Natural killer cell (primary cell): ENCODE results near the gene IRF9. TPM values are rescaled to one million over a fixed set of nuclear protein-coding genes. Genes with fewer than 3 reads are reported as not detected.

Source experiments
- ATAC-seq, 3 donors: fragments of 150-1000 bp in 2 of 3; fragments of 200-7000 bp in 1 of 3; cut with Tn5 transposase; 1 replicate in 1 of 3; 2 replicates in 2 of 3; pipeline ENCODE4 v1.10.0; 2021; ENCODE audit warnings: mild to moderate bottlenecking in 2 of 3, moderate library complexity in 2 of 3
- DNase-seq, 2 donors: peaks; one replicate each; pipeline versions ENCODE4 v3.0.0 to v3.0.0-alpha.2; 2013 to 2021; ENCODE audit warnings: mixed read lengths in 1 of 2
- H3K27ac ChIP-seq: one replicate; pipeline ENCODE4 v1.5.1; 2013; ENCODE audit warnings: mild to moderate bottlenecking, low read length
- H3K27me3 ChIP-seq: one replicate; pipeline ENCODE4 v1.6.1; 2013; ENCODE audit warnings: low read length; ENCODE audit not compliant: control insufficient read depth, insufficient read depth
- H3K36me3 ChIP-seq: one replicate; pipeline ENCODE4 v1.6.1; 2013; ENCODE audit warnings: low read length; ENCODE audit not compliant: control insufficient read depth, insufficient read depth
- H3K4me1 ChIP-seq: one replicate; pipeline ENCODE4 v1.6.1; 2013; ENCODE audit warnings: low read length; ENCODE audit not compliant: control insufficient read depth, insufficient read depth
- H3K4me3 ChIP-seq: one replicate; pipeline ENCODE4 v1.5.1; 2013; ENCODE audit warnings: low read length
- H3K9me3 ChIP-seq: one replicate; pipeline ENCODE4 v1.6.1; 2013; ENCODE audit warnings: low read length; ENCODE audit not compliant: control insufficient read depth, insufficient read depth
- H3K27ac Mint-ChIP-seq, 2 donors: one replicate each; pipeline ENCODE4 v1.8.0; 2022; ENCODE audit warnings: mild to moderate bottlenecking in 2 of 2, mixed read lengths in 2 of 2, moderate library complexity in 1 of 2
- H3K27me3 Mint-ChIP-seq, 2 donors: one replicate each; pipeline ENCODE4 v1.8.0; 2022; ENCODE audit warnings: low read depth in 2 of 2, mixed read lengths in 2 of 2
- H3K36me3 Mint-ChIP-seq: one replicate; pipeline ENCODE4 v1.8.0; 2022; ENCODE audit warnings: mixed read lengths
- H3K4me1 Mint-ChIP-seq, 2 donors: one replicate each; pipeline ENCODE4 v1.8.0; 2022; ENCODE audit warnings: mixed read lengths in 2 of 2
- H3K4me3 Mint-ChIP-seq: one replicate; pipeline ENCODE4 v1.8.0; 2022; ENCODE audit warnings: mild to moderate bottlenecking, moderate library complexity, mixed read lengths
- H3K9me3 Mint-ChIP-seq, 2 donors: one replicate each; pipeline ENCODE4 v1.8.0; 2022; ENCODE audit warnings: mixed read lengths in 2 of 2
- WGBS: methylation state at CpG from one replicate; pipeline ENCODE4 v1.1.7; 2013; ENCODE audit warnings: missing lambda C conversion rate; ENCODE audit not compliant: insufficient coverage; 5-methylcytosine and 5-hydroxymethylcytosine counted together
- intact Hi-C: fragments of 100-400 bp; cut with micrococcal nuclease; formaldehyde crosslinking; loops from one replicate; pipeline ENCODE4 v1.14.2; 2022
- total RNA-seq, 4 donors: library from RNA; stranded (reverse); fragments of 120-200 nt in 1 of 4; gene quantifications; one replicate each; pipeline versions ENCODE4 v1.2.3 to v1.2.4, GENCODE V29; 2013 to 2022
- TF ChIP-seq, protein P1 (sequence below): fragments of 200-600 bp; IDR thresholded peaks from one replicate; pipeline ENCODE4 v1.8.0; 2022; ENCODE audit warnings: antibody characterized with exemption

IRF9 gene
- total RNA-seq, 3 donors from 2014 or later (not counting 1 experiment from before 2014, with no cell fraction given), result 178 to 348 (median 319) TPM

DNA sequence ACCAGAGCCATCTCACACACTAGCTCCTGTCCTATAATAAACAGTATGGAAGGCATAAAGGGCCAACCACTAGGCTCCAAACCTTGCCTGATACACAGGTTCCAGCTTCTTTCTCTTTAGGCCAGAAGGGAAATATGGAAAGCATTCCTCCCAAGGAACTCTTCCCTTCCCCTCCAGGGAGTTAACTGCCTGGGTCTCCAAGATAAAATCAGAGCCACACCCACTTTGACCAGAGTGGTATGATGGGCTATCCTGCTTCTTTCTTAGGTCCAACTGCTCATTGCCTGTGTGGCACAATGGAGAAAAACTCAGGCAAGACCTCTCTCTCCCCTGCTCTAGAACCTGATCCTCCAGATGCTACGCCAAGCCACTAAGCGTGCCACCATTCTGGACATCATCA, 46.6 kb downstream of the IRF9 start:
- 95% methylated on average over 2 of the region's 2 CpGs for WGBS
- no peak for ATAC-seq

GRCh38 chr14:24211311-24211710, 50.2 kb downstream of the IRF9 start:
- H3K36me3 ChIP-seq, result peaks cover 38% of the 10 kb centered on the region
- H3K9me3 Mint-ChIP-seq, result no peaks in the 10 kb centered on the region
- no peak overlapping the region for H3K4me3 Mint-ChIP-seq
- intact Hi-C loops, result no loop called here
- peaks cover 61 to 64% of the 10 kb centered on the region in 2 donors for H3K4me1 Mint-ChIP-seq
- H3K4me3 ChIP-seq, result no peak overlapping the region
- DNase-seq (no peak), ATAC-seq (no peak)
- no peaks in the 10 kb centered on the region for H3K27me3 ChIP-seq
- H3K9me3 ChIP-seq, result no peaks in the 10 kb centered on the region
- WGBS, result 98% methylated on average over 6 of the region's 6 CpGs
- H3K27me3 Mint-ChIP-seq, result no peaks in the 10 kb centered on the region
- H3K27ac ChIP-seq, result no peak overlapping the region
- H3K27ac Mint-ChIP-seq, result peak overlapping the region; percentile 98 to 99
- H3K4me1 ChIP-seq, result peaks cover 42% of the 10 kb centered on the region
- TF ChIP-seq, protein P1, sequence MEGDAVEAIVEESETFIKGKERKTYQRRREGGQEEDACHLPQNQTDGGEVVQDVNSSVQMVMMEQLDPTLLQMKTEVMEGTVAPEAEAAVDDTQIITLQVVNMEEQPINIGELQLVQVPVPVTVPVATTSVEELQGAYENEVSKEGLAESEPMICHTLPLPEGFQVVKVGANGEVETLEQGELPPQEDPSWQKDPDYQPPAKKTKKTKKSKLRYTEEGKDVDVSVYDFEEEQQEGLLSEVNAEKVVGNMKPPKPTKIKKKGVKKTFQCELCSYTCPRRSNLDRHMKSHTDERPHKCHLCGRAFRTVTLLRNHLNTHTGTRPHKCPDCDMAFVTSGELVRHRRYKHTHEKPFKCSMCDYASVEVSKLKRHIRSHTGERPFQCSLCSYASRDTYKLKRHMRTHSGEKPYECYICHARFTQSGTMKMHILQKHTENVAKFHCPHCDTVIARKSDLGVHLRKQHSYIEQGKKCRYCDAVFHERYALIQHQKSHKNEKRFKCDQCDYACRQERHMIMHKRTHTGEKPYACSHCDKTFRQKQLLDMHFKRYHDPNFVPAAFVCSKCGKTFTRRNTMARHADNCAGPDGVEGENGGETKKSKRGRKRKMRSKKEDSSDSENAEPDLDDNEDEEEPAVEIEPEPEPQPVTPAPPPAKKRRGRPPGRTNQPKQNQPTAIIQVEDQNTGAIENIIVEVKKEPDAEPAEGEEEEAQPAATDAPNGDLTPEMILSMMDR, result no peak
- peaks cover 15% of the 10 kb centered on the region for H3K36me3 Mint-ChIP-seq

More for the DNA sequence above, 46.6 kb downstream of the IRF9 start:
- Mint-ChIP-seq H3K9me3 (no peaks in the 10 kb centered on the region), H3K36me3 (peaks cover 21% of the 10 kb centered on the region), H3K4me3 (no peak overlapping the region), H3K27me3 (no peaks in the 10 kb centered on the region), H3K4me1 (peaks cover 35 to 41% of the 10 kb centered on the region in 2 donors), H3K27ac (peak overlapping the region; percentile 86 to 87)
- Histone ChIP-seq H3K4me3 (no peak overlapping the region), H3K36me3 (peaks cover 54% of the 10 kb centered on the region), H3K27ac (peak overlapping the region; percentile 9), H3K4me1 (peaks cover 19% of the 10 kb centered on the region), H3K27me3 (no peaks in the 10 kb centered on the region), H3K9me3 (no peaks in the 10 kb centered on the region)
- intact Hi-C loops, result no loop called here
- TF ChIP-seq, protein P1, result no peak
- no peak for DNase-seq

DNA sequence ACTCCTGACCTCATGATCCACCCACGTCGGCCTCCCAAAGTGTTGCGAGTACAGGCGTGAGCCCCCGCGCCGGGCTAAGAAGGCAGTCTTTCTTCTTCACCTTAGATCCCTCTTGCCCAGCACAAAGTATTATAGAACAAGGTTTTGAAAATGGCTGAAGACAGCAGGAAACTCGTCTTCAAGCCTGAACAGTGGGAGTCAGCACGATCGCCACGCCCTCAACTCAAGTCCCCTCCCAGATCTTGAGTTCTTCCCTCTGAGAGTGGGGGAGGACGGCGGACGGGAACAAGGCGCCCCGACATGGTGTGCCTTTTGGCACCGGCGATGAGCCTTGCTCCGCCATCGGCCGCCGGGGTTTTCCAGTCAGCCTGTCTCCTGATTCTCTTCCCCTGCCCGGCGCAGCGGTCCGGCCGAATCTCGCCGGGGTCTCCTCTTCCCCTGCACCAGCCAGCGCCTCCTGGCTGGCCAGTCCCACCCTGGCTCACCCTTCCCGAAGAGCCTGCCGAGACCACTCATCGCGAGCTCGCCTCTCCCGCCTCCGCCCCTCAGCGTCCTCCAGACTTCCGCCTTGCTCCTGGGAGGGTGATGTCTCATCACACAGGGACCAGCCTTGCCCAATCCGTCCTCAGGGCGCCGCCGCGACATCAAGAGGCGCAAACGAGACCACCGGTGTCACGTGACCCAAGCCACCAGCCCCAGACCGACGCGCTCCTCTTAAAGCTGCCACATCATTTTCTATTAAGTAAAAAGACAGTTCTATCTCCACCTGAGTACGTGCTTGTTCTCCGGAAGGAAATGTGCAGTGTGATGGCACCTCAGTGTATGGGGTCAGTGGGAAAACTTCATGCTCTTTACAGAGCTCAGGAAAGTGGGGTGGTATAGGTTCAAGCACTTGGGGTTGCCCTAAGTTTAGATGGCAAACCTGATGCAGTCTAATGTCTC, 52.1 kb downstream of the IRF9 start, which contains the start of gene CHMP4A:
TSS of gene CHMP4A (minus strand) at position 565 of the 942 bp plus-strand sequence. CDS start at position 516, 49 bp downstream.
- TF ChIP-seq, protein P1, result no peak
- Mint-ChIP-seq H3K27me3 (no peaks in the 10 kb centered on the region), H3K4me3 (peak within 1 kb of the TSS; percentile 99), H3K9me3 (no peaks in the 10 kb centered on the region), H3K27ac (peak within 1 kb of the TSS; percentile 98 to 99), H3K36me3 (peaks cover 15% of the 10 kb centered on the region), H3K4me1 (peaks cover 50 to 53% of the 10 kb centered on the region in 2 donors)
- Histone ChIP-seq H3K36me3 (peaks cover 28% of the 10 kb centered on the region), H3K27ac (peak within 1 kb of the TSS; percentile 93), H3K27me3 (no peaks in the 10 kb centered on the region), H3K4me1 (peaks cover 30% of the 10 kb centered on the region), H3K4me3 (peak within 1 kb of the TSS; percentile 74), H3K9me3 (no peaks in the 10 kb centered on the region)
- intact Hi-C loops, result loop anchor here (1.0 to 2.0 kb wide), 4 partner anchors 18 to 99 kb away; partner anchors contain the start of genes DCAF11, IPO4, NRL and PSME2
- ATAC-seq (peak; percentile 73 to 88 (median 78)), DNase-seq (peak; percentile 94 to 99)
- WGBS, result under 1% methylated on average over 53 of the region's 53 CpGs
